ENCODE results near the gene RNF224.

GRCh38 chr9:137182836-137183235, 44.5 kb upstream of the RNF224 start:
- no peak for TF ChIP-seq CTCF (conservative IDR thresholded peaks at IDR 0.05)
- TF ChIP-seq EZH2 (IDR thresholded peaks at IDR 0.05; ENCODE audit: low read depth): no peak

Data from PC-9 (cell line).